ENCODE results near the gene AHI1. TPM values are rescaled to one million over a fixed set of nuclear protein-coding genes. Genes with fewer than 3 reads are reported as not detected.

The AHI1 gene
- total RNA-seq, 1 donor: 29.8 TPM

DNA sequence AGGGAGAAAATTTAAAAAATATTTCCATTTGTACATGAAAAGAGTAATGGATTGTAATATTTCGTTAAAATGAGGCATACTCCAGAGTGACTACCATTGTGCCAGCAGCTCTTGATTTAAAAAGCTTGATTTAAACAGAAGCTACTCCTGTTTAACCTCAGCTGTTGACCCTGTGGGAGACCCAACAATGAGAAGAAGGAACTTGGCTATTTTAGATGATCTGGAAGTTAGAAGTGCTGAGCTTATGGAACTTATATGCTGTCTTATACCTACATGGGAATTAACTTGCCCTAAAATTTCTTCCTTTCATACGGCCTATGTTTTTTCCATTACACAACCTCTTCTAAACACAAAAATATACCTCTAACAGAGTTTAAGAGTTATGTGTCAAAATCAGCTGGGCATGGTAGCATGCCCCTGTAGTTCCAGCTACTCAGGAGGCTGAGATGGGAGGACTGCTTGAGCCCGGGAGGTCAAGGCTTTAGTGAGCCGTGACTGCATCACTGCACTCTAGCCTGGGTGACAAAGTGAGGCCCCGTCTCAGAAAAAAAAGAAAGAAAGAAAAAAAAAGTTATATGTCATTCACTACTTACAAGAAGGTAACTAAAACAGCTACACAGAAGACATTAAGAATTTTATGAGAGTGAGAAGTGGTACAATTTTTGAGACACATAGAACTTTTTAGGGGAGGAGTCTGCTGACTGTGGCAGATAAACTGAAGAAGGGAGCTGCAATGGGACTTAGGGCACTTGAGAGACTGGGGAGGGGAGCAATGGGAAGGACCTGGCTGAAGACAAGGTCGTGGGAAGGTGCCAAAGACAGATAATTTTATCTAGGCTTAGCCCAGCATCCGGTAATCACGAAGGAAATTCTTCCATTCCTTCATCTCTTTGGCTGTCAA, 176.6 kb downstream of the AHI1 start:
- no peak overlapping the region for H3K4me3 ChIP-seq (ENCODE audit: low read depth, low read length)
- DNase-seq (ENCODE audit: low read depth): no peak
- TF ChIP-seq, protein P1, sequence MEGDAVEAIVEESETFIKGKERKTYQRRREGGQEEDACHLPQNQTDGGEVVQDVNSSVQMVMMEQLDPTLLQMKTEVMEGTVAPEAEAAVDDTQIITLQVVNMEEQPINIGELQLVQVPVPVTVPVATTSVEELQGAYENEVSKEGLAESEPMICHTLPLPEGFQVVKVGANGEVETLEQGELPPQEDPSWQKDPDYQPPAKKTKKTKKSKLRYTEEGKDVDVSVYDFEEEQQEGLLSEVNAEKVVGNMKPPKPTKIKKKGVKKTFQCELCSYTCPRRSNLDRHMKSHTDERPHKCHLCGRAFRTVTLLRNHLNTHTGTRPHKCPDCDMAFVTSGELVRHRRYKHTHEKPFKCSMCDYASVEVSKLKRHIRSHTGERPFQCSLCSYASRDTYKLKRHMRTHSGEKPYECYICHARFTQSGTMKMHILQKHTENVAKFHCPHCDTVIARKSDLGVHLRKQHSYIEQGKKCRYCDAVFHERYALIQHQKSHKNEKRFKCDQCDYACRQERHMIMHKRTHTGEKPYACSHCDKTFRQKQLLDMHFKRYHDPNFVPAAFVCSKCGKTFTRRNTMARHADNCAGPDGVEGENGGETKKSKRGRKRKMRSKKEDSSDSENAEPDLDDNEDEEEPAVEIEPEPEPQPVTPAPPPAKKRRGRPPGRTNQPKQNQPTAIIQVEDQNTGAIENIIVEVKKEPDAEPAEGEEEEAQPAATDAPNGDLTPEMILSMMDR (IDR thresholded peaks at IDR 0.05; ENCODE audit: insufficient read depth, low read depth, low read length): no peak

DNA sequence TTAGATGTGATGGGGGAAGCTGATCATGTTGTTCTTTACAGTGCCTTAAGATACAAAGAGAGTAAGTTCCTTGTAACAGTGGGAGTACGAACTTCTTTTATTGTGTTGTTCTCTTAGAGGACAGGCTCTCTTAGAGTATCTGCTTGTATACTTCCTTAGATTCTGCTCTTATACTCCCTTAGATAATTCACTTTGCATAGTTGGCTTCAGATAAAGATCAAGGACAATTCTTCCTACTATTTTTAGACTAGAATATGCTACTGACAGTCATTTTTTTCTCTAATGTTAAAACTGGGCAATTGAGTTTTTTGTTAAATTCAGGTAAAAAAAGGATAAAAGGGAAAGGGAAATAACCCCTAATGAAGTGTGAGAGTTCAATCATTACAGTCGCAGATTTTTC, 177.7 kb downstream of the AHI1 start:
- TF ChIP-seq, protein P1 (IDR thresholded peaks at IDR 0.05; ENCODE audit: insufficient read depth, low read depth, low read length): no peak
- DNase-seq (ENCODE audit: low read depth): no peak
- H3K4me3 ChIP-seq (ENCODE audit: low read depth, low read length): no peak overlapping the region

DNA sequence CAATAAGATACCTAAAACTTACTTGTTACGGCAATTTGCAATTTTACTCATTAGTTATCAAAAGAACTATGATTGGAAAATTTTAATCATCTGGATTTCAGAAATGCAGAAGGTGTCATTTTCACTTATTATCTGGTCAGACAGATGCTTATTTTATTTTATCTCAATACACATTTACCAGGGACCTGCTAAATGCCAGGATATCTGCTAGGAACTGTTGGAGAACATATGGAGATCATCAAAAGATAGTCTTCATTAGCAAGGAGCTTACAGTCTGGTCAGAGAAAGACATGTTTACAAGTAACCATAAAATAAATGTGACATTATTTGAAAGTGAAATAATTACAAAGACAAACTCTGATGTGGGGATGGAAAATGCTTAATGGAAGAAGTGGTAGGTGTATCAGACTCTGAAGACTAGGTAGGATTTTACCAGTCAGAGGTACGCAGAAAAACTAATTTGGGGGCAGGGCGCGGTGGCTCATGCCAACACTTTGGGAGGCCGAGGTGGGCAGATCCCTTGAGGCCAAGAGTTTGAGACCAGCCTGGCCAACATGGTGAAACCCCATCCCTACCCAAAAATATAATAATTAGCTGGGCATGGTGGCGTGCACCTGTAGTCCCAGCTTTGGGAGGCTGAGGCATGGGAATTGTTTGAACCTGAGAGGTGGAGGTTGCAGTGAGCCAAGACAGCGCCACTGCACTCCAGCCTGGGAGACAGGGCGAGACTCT, 178.6 kb downstream of the AHI1 start:
- no peak for DNase-seq (ENCODE audit: low read depth)
- TF ChIP-seq, protein P1 (IDR thresholded peaks at IDR 0.05; ENCODE audit: insufficient read depth, low read depth, low read length): no peak

DNA sequence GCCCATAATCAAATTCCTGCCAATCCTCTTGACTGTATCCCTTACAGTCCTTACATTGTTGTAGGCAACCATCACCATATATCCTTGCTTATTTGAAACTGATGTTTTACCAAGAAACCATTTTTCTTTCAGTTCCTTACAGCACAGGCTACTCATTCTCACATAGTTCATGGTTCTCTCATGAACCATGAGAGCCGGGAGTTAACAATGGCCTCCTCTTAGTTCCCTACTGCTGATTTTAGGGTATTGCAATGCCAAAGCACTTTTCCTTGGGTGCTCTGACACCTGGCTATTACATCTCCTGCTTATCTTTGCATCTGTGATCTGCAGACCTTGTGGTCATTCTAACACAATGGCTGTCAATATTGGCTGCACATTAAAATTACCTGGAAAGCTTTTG, 183.0 kb downstream of the AHI1 start:
- H3K4me3 ChIP-seq (ENCODE audit: low read depth, low read length): no peak overlapping the region
- TF ChIP-seq, protein P1 (IDR thresholded peaks at IDR 0.05; ENCODE audit: insufficient read depth, low read depth, low read length): no peak
- no peak for DNase-seq (ENCODE audit: low read depth)

More for the DNA sequence above, 178.6 kb downstream of the AHI1 start:
- no peak overlapping the region for H3K4me3 ChIP-seq (ENCODE audit: low read depth, low read length)

DNA sequence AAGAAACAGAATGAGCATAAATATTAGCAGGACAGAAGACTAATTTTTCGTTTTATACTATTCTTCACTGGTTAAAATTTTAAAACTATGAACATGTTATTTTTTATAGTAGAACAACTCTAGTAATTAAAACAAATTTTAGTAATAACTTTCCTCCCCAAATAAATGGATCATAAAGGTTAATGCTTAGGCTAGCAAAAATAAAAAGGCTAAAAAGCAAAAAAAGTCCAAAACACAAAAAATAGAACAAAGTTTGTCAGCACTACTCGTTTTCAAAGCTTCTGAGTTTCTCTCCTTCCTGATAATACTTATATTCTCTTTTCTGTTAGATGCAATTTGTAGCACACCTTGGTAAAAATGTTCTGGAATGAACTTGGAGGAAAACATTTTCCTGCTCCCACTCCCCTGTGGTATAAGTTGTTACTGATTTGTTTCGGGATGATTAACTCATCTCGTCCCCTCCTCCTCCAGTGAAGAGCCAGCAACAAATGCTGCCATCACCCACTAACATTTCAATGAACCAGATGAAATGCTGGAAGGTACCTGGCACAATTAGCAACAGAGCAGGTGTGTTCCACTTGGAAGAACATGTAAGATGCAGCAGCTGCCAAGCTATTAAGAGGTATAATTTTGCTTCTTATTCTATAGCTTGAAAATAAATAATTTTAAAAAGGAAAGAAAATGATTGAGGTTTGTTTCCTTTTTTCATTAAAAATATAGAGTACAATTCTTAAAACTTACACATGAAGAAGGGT, 185.9 kb downstream of the AHI1 start:
- TF ChIP-seq, protein P1 (IDR thresholded peaks at IDR 0.05; ENCODE audit: insufficient read depth, low read depth, low read length): no peak
- no peak overlapping the region for H3K4me3 ChIP-seq (ENCODE audit: low read depth, low read length)
- DNase-seq (ENCODE audit: low read depth): no peak

DNA sequence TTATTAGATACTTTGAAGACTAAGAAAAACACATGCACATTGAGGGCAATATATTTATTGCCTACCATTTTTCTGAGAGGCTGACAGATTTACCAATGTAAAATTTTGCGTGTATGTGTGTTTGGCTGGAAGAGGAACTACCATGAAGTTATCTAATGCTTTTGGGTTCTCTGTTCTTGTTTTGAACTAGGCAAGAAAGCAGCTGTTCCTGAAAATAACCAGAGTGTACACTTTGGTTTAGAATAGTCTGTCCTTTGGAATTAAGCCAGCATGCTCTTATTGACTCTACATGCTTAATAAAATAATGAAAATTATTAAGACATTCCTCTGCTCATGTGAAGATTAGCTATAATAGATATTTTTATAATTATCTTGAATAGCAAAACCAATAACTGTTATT, 187.2 kb downstream of the AHI1 start:
- TF ChIP-seq, protein P1 (IDR thresholded peaks at IDR 0.05; ENCODE audit: insufficient read depth, low read depth, low read length): no peak
- no peak overlapping the region for H3K4me3 ChIP-seq (ENCODE audit: low read depth, low read length)
- DNase-seq (ENCODE audit: low read depth): no peak

All from fibroblast of villous mesenchyme (primary cell).